GM23338 (cell line): ENCODE measurements around the gene CHN1.

Experiments used
- CREB1 ChIP-seq: fragments of 250-450 bp; sonication (Bioruptor Pico); IDR thresholded peaks from 2 replicates; pipeline ENCODE4 v1.5.0; 2020; ENCODE audit warnings: low read depth, mild to moderate bottlenecking, moderate library complexity
- EZH2 ChIP-seq: fragments of 200-600 bp; sonication (generic); IDR thresholded peaks from one replicate; pipeline ENCODE4 v1.8.0; 2017; ENCODE audit warnings: antibody characterized with exemption, mild to moderate bottlenecking, low read depth; ENCODE audit not compliant: unreplicated experiment
- EZH2phosphoT487 ChIP-seq: fragments of 200-600 bp; sonication (generic); IDR thresholded peaks from one replicate; pipeline ENCODE4 v1.8.1; 2018; ENCODE audit warnings: antibody characterized with exemption; ENCODE audit not compliant: unreplicated experiment
- JUNB ChIP-seq: IDR thresholded peaks from one replicate; pipeline ENCODE4 v1.6.1; 2016; ENCODE audit warnings: antibody characterized with exemption; ENCODE audit not compliant: unreplicated experiment
- POLR2AphosphoS5 ChIP-seq: IDR thresholded peaks from 2 replicates; pipeline ENCODE4 v1.6.1; 2016; ENCODE audit warnings: antibody characterized with exemption, low read depth
- TF ChIP-seq, protein P1 (sequence below), 2 experiments: fragments of 200-600 bp in 1 of 2; sonication (generic) in 1 of 2; conservative IDR thresholded peaks; 2 replicates each; pipeline versions ENCODE4 v1.5.1 to v1.6.1; 2016 to 2017; ENCODE audit warnings: antibody characterized with exemption in 2 of 2, low read depth in 2 of 2, mild to moderate bottlenecking in 2 of 2, moderate library complexity in 1 of 2
- TF ChIP-seq, protein P2 (sequence below): IDR thresholded peaks from one replicate; pipeline ENCODE4 v1.6.1; 2018; ENCODE audit warnings: antibody characterized with exemption; ENCODE audit not compliant: unreplicated experiment

GRCh38 chr2:174951745-174952144 is 53.4 kb downstream of the CHN1 start:
- TF ChIP-seq, protein P1, sequence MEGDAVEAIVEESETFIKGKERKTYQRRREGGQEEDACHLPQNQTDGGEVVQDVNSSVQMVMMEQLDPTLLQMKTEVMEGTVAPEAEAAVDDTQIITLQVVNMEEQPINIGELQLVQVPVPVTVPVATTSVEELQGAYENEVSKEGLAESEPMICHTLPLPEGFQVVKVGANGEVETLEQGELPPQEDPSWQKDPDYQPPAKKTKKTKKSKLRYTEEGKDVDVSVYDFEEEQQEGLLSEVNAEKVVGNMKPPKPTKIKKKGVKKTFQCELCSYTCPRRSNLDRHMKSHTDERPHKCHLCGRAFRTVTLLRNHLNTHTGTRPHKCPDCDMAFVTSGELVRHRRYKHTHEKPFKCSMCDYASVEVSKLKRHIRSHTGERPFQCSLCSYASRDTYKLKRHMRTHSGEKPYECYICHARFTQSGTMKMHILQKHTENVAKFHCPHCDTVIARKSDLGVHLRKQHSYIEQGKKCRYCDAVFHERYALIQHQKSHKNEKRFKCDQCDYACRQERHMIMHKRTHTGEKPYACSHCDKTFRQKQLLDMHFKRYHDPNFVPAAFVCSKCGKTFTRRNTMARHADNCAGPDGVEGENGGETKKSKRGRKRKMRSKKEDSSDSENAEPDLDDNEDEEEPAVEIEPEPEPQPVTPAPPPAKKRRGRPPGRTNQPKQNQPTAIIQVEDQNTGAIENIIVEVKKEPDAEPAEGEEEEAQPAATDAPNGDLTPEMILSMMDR (conservative IDR thresholded peaks at IDR 0.05; ENCODE audit: low read depth in 2 of 2), result no peak
- TF ChIP-seq POLR2AphosphoS5 (no peak), CREB1 (CRISPR knock-in tag) (no peak), JUNB (no peak), EZH2 (no peak), EZH2phosphoT487 (no peak)
- TF ChIP-seq, protein P2, sequence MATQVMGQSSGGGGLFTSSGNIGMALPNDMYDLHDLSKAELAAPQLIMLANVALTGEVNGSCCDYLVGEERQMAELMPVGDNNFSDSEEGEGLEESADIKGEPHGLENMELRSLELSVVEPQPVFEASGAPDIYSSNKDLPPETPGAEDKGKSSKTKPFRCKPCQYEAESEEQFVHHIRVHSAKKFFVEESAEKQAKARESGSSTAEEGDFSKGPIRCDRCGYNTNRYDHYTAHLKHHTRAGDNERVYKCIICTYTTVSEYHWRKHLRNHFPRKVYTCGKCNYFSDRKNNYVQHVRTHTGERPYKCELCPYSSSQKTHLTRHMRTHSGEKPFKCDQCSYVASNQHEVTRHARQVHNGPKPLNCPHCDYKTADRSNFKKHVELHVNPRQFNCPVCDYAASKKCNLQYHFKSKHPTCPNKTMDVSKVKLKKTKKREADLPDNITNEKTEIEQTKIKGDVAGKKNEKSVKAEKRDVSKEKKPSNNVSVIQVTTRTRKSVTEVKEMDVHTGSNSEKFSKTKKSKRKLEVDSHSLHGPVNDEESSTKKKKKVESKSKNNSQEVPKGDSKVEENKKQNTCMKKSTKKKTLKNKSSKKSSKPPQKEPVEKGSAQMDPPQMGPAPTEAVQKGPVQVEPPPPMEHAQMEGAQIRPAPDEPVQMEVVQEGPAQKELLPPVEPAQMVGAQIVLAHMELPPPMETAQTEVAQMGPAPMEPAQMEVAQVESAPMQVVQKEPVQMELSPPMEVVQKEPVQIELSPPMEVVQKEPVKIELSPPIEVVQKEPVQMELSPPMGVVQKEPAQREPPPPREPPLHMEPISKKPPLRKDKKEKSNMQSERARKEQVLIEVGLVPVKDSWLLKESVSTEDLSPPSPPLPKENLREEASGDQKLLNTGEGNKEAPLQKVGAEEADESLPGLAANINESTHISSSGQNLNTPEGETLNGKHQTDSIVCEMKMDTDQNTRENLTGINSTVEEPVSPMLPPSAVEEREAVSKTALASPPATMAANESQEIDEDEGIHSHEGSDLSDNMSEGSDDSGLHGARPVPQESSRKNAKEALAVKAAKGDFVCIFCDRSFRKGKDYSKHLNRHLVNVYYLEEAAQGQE, result no peak
